Measurements from ENCODE around the gene TNFRSF8. TPM values are rescaled to one million over a fixed set of nuclear protein-coding genes. Genes with fewer than 3 reads are reported as not detected.
"Not testable (repeated sequence)": the region's sequence is repeated elsewhere in the genome, so short reads cannot be mapped to it uniquely, and the experiment has no call there.

TNFRSF8 gene
- total and polyA plus RNA-seq, 2 donors = 0.94 to 3.3 TPM

DNA sequence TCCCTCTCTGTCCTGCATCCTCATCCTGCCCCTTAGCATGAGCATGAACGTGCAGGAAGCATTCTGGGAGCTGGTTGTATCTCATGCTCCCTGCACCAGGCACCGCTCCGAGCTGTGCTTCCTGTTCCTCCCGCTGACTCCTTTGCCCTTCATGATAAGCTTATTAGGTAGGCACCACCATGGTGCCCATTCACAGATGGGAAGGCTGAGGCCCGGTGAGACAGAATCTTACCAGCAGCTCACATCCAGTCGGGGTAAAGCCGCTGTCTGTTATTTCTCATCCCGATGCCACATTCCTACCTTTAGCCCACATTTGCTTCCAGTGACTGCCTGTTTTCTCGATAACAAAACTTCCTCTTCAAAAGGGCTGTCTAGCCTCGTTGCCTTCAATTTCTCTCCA lies 36.5 kb upstream of the TNFRSF8 start:
- 97% methylated on average over 10 of the region's 10 CpGs for WGBS
- DNase-seq (ENCODE audit: low read depth in 6 of 9, low spot score in 9 of 9) = no peak
- Histone ChIP-seq H3K4me1 (ENCODE audit: control insufficient read depth in 2 of 2, insufficient read depth in 2 of 2, low read length in 2 of 2) (no peaks in the 10 kb centered on the region), H3K4me3 (ENCODE audit: low read length in 2 of 2) (no peak overlapping the region), H3K36me3 (ENCODE audit: control insufficient read depth in 2 of 2, insufficient read depth in 2 of 2, low read length in 1 of 2) (peaks cover 28 to 42% of the 10 kb centered on the region in 2 donors), H3K27ac (ENCODE audit: low read depth in 1 of 2, low read length in 1 of 2) (no peak overlapping the region), H3K9me3 (ENCODE audit: control insufficient read depth in 2 of 2, insufficient read depth in 1 of 2, low read length in 1 of 2) (no peaks in the 10 kb centered on the region), H3K27me3 (ENCODE audit: control insufficient read depth in 2 of 2, insufficient read depth in 1 of 2, low read length in 1 of 2) (no peaks in the 10 kb centered on the region)

DNA sequence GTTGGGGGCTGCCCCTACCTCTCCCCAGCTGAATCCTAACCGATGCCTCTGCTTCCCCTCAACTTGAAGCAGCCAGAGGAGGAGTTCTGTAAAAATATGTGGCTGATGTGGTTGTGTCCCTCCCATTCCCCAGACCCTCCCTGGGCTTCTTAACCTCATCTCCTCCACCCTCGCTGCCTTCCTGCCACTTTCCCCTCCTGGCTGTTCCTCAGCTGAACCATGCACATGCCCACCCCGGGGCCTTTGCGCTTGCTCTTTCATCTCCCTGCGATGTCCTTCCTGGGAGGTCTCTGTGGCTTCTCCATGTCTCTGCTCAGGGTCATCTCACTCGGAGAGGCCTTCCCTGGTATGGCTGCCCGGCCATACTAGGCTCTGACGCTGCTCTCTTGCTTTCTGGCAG lies 34.9 kb upstream of the TNFRSF8 start:
- Histone ChIP-seq H3K27ac (ENCODE audit: low read depth in 1 of 2, low read length in 1 of 2) (no peak overlapping the region), H3K4me1 (ENCODE audit: control insufficient read depth in 2 of 2, insufficient read depth in 2 of 2, low read length in 2 of 2) (no peaks in the 10 kb centered on the region), H3K27me3 (ENCODE audit: control insufficient read depth in 2 of 2, insufficient read depth in 1 of 2, low read length in 1 of 2) (no peaks in the 10 kb centered on the region), H3K9me3 (ENCODE audit: control insufficient read depth in 2 of 2, insufficient read depth in 1 of 2, low read length in 1 of 2) (no peaks in the 10 kb centered on the region), H3K4me3 (ENCODE audit: low read length in 2 of 2) (no peak overlapping the region), H3K36me3 (ENCODE audit: control insufficient read depth in 2 of 2, insufficient read depth in 2 of 2, low read length in 1 of 2) (peaks cover 22 to 37% of the 10 kb centered on the region in 2 donors)
- DNase-seq (ENCODE audit: low read depth in 6 of 9, low spot score in 9 of 9) = no peak
- 98% methylated on average over 8 of the region's 8 CpGs for WGBS

DNA sequence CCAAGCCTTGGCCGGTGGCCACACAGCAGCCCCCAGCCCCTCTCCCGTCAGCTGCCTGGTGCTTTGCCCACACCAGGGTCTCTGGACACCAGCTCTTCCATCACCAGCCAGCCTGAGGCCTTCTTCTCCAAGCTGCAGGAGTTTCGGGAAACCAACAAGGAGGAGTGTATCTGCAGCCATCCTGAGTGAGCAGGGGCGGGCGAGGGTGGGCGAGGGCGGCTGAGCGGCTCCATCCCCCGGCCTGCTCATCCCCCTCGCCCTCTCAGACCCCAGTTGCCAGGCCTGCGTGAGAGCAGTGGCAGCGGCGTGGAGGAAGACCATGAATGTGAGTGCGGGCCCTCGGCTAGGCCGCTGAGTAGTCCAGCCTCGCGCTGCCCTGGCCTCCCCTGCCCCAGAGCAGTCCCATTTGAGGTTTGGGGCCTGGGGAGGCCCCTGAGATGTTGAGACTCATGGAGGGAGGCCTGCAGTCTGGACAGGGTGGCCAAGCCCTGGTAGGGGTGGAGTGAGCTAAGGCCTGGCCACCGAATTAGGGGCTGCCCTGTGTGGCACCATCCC lies 34.1 kb upstream of the TNFRSF8 start:
- DNase-seq (ENCODE audit: low read depth in 6 of 9, low spot score in 9 of 9) = no peak
- Histone ChIP-seq H3K27ac (ENCODE audit: low read depth in 1 of 2, low read length in 1 of 2) (no peak overlapping the region), H3K9me3 (ENCODE audit: control insufficient read depth in 2 of 2, insufficient read depth in 1 of 2, low read length in 1 of 2) (no peaks in the 10 kb centered on the region), H3K27me3 (ENCODE audit: control insufficient read depth in 2 of 2, insufficient read depth in 1 of 2, low read length in 1 of 2) (no peaks in the 10 kb centered on the region), H3K4me1 (ENCODE audit: control insufficient read depth in 2 of 2, insufficient read depth in 2 of 2, low read length in 2 of 2) (no peaks in the 10 kb centered on the region), H3K4me3 (ENCODE audit: low read length in 2 of 2) (no peak overlapping the region), H3K36me3 (ENCODE audit: control insufficient read depth in 2 of 2, insufficient read depth in 2 of 2, low read length in 1 of 2) (peaks cover 20 to 34% of the 10 kb centered on the region in 2 donors)
- 97% methylated on average over 19 of the region's 19 CpGs for WGBS

DNA sequence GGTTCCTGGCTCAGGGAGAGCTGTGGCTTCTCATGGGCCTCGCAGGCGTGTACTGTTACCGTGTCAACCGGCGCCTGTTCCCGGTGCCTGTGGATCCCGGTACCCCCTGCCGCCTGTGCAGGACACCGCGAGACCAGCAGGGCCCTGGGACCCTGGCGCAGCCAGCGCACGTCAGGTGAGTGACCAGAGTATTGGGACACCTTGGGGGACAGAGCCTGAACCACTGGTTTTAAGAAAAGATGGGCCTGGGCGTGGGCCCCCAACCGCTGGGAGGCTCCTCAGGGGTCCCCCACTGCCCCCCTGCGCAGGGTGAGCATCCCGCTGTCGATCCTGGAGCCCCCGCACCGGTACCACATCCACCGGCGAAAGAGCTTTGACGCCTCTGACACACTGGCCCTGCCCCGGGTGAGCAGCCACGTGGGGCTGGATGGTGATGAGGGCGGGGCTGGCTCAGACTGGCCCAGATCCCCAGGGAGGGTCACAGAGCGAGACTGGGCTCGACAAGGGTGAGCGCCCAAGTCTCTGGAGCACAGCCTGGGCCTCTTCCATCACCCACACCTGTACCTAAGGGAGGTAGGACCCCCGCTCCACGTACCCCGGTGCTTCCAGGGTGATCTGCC lies 33.3 kb upstream of the TNFRSF8 start:
- no peaks in the 10 kb centered on the region for H3K27me3 ChIP-seq (ENCODE audit: control insufficient read depth in 2 of 2, insufficient read depth in 1 of 2, low read length in 1 of 2)
- no peak overlapping the region for H3K4me3 ChIP-seq (ENCODE audit: low read length in 2 of 2)
- H3K36me3 ChIP-seq (ENCODE audit: control insufficient read depth in 2 of 2, insufficient read depth in 2 of 2, low read length in 1 of 2) = peaks cover 18 to 34% of the 10 kb centered on the region in 2 donors
- H3K4me1 ChIP-seq (ENCODE audit: control insufficient read depth in 2 of 2, insufficient read depth in 2 of 2, low read length in 2 of 2) = no peaks in the 10 kb centered on the region
- 98% methylated on average over 32 of the region's 32 CpGs for WGBS
- H3K27ac ChIP-seq (ENCODE audit: low read depth in 1 of 2, low read length in 1 of 2) = no peak overlapping the region
- no peaks in the 10 kb centered on the region for H3K9me3 ChIP-seq (ENCODE audit: control insufficient read depth in 2 of 2, insufficient read depth in 1 of 2, low read length in 1 of 2)
- DNase-seq (ENCODE audit: low read depth in 6 of 9, low spot score in 9 of 9) = no peak

DNA sequence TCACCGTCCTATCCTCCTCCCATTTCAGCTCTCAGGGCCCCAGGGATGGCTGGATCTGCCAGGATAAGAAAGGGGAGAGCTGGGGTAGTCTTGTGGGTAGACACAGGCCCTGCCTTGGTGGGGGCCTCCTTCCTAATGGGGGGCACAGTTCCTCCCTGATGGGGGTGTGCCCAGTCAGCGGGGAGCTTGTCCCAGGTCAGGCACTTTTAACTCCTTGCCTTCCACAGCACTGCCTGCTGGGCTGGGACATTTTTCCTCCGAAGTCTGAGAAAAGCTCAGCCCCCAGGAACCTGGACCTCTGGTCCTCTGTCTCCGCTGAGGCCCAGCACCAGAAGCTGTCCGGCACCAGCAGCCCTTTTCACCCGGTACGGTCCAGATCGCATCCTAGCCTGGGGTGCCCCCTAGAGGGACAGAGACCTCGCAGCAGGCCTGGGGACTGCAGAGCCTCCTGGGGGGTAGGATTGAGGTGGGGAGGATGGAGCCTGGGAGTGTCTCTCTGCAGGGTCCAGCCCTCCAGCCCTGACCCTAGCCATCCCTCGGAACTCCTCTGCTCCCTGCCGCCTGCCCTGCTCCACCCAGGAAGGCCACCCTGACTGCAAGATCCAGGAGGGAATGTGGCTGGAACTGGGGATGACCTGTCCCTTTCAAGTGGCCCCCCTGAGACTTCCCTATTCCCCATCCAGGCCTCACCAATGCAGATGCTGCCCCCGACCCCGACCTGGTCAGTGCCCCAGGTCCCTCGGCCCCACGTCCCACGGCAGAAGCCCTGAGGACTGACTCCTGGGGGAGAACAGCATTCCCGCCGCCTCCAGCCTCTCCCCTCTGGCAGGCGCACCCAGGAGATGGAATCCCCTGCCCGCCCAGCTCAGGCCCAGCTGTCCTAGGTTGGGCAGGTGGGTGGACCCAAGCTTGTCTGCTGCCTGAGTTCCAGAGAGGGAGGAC lies 31.8 kb upstream of the TNFRSF8 start:
- DNase-seq (ENCODE audit: low read depth in 6 of 9, low spot score in 9 of 9) = peak in 2 of 9 donors; percentile 13 to 18
- no peaks in the 10 kb centered on the region for H3K9me3 ChIP-seq (ENCODE audit: control insufficient read depth in 2 of 2, insufficient read depth in 1 of 2, low read length in 1 of 2)

DNA sequence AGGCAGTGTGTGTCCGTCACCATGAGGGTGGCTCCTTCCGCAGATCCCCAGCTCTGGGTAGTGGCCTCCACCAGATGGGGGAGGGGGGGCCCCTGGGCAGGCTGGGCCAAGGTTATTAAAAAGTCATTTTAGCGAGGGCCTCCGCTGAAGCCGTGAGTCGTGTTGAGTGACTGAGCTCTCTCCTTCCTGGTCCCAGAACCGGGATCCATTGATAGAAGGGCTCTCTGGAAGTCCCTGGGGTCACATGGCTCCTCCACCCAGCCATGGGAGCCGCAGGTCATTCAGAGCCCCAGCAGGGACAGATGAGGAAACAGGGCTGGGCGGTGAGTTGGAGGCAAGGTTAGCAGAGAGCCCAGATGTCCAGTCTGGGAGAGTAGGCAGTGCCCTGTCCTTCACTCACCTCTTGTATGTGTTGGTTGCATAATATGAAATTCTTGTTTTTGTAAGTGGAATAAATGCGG lies 30.9 kb upstream of the TNFRSF8 start:
- Histone ChIP-seq H3K9me3 (ENCODE audit: control insufficient read depth in 2 of 2, insufficient read depth in 1 of 2, low read length in 1 of 2) (no peaks in the 10 kb centered on the region), H3K4me1 (ENCODE audit: control insufficient read depth in 2 of 2, insufficient read depth in 2 of 2, low read length in 2 of 2) (no peaks in the 10 kb centered on the region), H3K36me3 (ENCODE audit: control insufficient read depth in 2 of 2, insufficient read depth in 2 of 2, low read length in 1 of 2) (peaks cover 16 to 29% of the 10 kb centered on the region in 2 donors), H3K4me3 (ENCODE audit: low read length in 2 of 2) (no peak overlapping the region), H3K27me3 (ENCODE audit: control insufficient read depth in 2 of 2, insufficient read depth in 1 of 2, low read length in 1 of 2) (no peaks in the 10 kb centered on the region), H3K27ac (ENCODE audit: low read depth in 1 of 2, low read length in 1 of 2) (no peak overlapping the region)
- DNase-seq (ENCODE audit: low read depth in 6 of 9, low spot score in 9 of 9) = no peak
- 98% methylated on average over 10 of the region's 10 CpGs for WGBS

More for the DNA sequence above, 31.8 kb upstream of the TNFRSF8 start:
- 95% methylated on average over 20 of the region's 20 CpGs for WGBS
- Histone ChIP-seq H3K4me1 (ENCODE audit: control insufficient read depth in 2 of 2, insufficient read depth in 2 of 2, low read length in 2 of 2) (no peaks in the 10 kb centered on the region), H3K36me3 (ENCODE audit: control insufficient read depth in 2 of 2, insufficient read depth in 2 of 2, low read length in 1 of 2) (peaks cover 16 to 33% of the 10 kb centered on the region in 2 donors), H3K27ac (ENCODE audit: low read depth in 1 of 2, low read length in 1 of 2) (no peak overlapping the region), H3K27me3 (ENCODE audit: control insufficient read depth in 2 of 2, insufficient read depth in 1 of 2, low read length in 1 of 2) (no peaks in the 10 kb centered on the region), H3K4me3 (ENCODE audit: low read length in 2 of 2) (no peak overlapping the region)

DNA sequence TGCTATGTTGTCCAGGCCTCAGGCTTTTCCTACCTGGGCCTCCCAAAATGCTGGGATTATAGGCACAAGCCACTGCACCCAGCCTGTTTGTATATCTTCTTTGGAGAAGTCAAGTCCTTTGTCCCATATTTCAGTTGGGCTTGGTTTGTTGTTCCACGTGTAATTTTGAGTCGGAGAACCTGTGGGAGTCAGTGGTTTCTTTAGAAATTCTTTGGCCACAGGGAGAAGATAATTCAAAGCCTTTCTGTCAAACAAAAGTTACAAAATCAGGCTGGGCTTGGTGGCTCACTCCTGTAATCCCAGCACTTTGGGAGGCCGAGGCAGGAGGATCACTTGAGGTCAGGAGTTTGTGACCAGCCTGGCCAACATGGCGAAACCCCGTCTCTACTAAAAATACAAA lies 29.7 kb upstream of the TNFRSF8 start:
- DNase-seq (ENCODE audit: low read depth in 6 of 9, low spot score in 9 of 9) = not testable (repeated sequence)

DNA sequence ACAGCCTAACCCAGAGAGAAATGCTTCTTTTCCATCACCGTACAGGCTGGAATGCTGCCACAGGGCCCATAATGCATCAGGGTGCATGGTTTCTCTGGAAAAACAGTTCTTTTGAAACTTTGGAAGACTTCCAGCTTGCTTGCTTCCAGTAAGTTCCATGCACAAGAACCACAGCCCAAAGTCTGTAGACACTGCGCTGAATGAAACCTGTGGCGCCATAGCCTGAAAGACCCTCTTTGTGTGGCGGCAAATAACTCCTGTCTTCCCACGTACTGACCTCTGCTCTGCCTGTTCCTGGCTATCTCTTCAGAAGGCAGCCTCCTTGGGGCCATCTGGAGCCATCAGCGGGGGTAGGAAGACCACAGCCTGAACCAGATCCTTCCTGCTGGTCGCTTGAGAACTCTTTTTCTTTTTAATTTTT lies 28.7 kb upstream of the TNFRSF8 start:
- 64% methylated on average over 7 of the region's 7 CpGs for WGBS
- H3K27ac ChIP-seq (ENCODE audit: low read depth in 1 of 2, low read length in 1 of 2) = no peak overlapping the region
- H3K4me3 ChIP-seq (ENCODE audit: low read length in 2 of 2) = no peak overlapping the region
- no peaks in the 10 kb centered on the region for H3K4me1 ChIP-seq (ENCODE audit: control insufficient read depth in 2 of 2, insufficient read depth in 2 of 2, low read length in 2 of 2)
- no peaks in the 10 kb centered on the region for H3K9me3 ChIP-seq (ENCODE audit: control insufficient read depth in 2 of 2, insufficient read depth in 1 of 2, low read length in 1 of 2)
- no peaks in the 10 kb centered on the region for H3K27me3 ChIP-seq (ENCODE audit: control insufficient read depth in 2 of 2, insufficient read depth in 1 of 2, low read length in 1 of 2)
- no peak for DNase-seq (ENCODE audit: low read depth in 6 of 9, low spot score in 9 of 9)
- H3K36me3 ChIP-seq (ENCODE audit: control insufficient read depth in 2 of 2, insufficient read depth in 2 of 2, low read length in 1 of 2) = peaks cover 14 to 18% of the 10 kb centered on the region in 2 donors

More for the DNA sequence above, 29.7 kb upstream of the TNFRSF8 start:
- H3K9me3 ChIP-seq (ENCODE audit: control insufficient read depth in 2 of 2, insufficient read depth in 1 of 2, low read length in 1 of 2); H3K4me1 ChIP-seq (ENCODE audit: control insufficient read depth in 2 of 2, insufficient read depth in 2 of 2, low read length in 2 of 2); H3K4me3 ChIP-seq (ENCODE audit: low read length in 2 of 2); H3K27ac ChIP-seq (ENCODE audit: low read depth in 1 of 2, low read length in 1 of 2); H3K27me3 ChIP-seq (ENCODE audit: control insufficient read depth in 2 of 2, insufficient read depth in 1 of 2, low read length in 1 of 2): not testable (repeated sequence)
- H3K36me3 ChIP-seq (ENCODE audit: control insufficient read depth in 2 of 2, insufficient read depth in 2 of 2, low read length in 1 of 2) = peaks cover 16 to 25% of the 10 kb centered on the region in 2 donors
- WGBS = 98% methylated on average over 5 of the region's 5 CpGs

DNA sequence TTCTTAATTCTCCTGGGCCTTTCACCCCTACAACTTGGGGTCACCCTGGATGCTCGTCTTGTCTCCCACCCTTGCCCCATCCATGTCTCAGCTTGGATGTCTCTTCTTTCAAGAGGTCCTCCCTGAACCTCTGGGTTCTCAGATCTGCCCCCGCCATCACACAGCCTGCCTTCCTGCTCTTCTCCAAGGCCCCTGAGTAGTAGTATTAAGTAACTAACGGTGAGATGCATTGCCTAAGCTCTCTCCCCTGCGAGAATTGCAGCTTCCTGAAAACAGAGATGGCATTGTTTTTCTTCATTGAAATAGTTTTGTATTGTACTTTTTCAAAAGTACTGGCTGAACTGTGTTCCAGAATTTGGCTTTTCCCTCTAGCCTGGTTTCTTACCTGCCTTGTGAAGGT lies 27.8 kb upstream of the TNFRSF8 start:
- Histone ChIP-seq H3K27me3 (ENCODE audit: control insufficient read depth in 2 of 2, insufficient read depth in 1 of 2, low read length in 1 of 2) (no peaks in the 10 kb centered on the region), H3K9me3 (ENCODE audit: control insufficient read depth in 2 of 2, insufficient read depth in 1 of 2, low read length in 1 of 2) (no peaks in the 10 kb centered on the region), H3K4me3 (ENCODE audit: low read length in 2 of 2) (no peak overlapping the region), H3K4me1 (ENCODE audit: control insufficient read depth in 2 of 2, insufficient read depth in 2 of 2, low read length in 2 of 2) (no peaks in the 10 kb centered on the region), H3K36me3 (ENCODE audit: control insufficient read depth in 2 of 2, insufficient read depth in 2 of 2, low read length in 1 of 2) (peaks cover 6 to 9% of the 10 kb centered on the region in 2 donors), H3K27ac (ENCODE audit: low read depth in 1 of 2, low read length in 1 of 2) (no peak overlapping the region)
- no peak for DNase-seq (ENCODE audit: low read depth in 6 of 9, low spot score in 9 of 9)
- whole genome bisulfite sequencing = 93% methylated on average over 4 of the region's 4 CpGs

Data from thymus (tissue), 11 donors.